Measurements from ENCODE around the gene KDM4F.

KDM4F gene

DNA sequence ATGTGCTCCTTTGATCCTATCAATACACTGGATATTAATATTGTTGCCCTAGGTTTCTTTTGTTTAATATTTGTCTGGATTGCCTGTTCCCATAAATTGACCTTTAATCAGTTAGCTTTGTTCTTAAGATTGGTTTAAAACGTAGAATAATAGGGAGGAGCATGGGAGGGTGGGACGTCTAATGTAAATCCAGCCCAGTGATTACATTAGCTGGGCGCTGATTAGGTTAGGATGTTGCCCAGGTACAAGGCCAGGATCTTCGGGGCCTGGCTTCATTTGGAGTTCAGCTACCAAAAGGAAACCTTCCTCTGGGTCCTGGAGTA, 17.5 kb downstream of the KDM4F start, which contains the start of gene SRSF8:
SRSF8 (plus strand) TSS at position 204 of the 323 bp plus-strand sequence. CDS start 308 bp downstream, outside the sequence.
- no peak for DNase-seq

DNA sequence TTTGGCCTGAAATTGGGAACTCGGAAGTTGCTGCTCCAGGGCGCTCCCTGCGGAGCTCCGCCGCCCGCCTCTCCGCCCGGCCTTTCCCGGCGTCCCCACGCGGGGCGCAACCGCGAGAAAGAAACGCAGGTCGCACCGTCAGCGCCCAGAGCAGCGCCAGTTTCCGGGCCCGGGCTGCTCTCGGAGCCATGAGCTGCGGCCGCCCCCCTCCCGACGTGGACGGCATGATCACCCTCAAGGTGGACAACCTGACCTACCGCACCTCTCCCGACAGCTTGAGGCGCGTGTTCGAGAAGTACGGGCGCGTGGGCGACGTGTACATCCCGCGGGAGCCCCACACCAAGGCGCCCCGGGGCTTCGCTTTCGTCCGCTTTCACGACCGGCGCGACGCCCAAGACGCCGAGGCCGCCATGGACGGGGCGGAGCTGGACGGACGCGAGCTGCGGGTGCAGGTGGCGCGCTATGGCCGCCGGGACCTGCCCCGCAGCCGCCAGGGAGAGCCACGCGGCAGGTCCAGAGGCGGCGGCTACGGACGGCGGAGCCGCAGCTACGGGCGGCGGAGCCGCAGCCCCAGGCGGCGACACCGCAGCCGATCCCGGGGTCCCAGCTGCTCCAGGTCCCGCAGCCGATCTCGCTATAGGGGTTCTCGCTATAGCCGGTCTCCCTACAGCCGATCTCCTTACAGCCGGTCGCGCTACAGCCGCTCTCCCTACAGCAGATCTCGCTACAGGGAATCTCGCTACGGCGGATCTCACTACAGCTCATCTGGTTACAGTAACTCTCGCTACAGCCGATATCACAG, 18.0 kb downstream of the KDM4F start:
- no peak for DNase-seq

DNA sequence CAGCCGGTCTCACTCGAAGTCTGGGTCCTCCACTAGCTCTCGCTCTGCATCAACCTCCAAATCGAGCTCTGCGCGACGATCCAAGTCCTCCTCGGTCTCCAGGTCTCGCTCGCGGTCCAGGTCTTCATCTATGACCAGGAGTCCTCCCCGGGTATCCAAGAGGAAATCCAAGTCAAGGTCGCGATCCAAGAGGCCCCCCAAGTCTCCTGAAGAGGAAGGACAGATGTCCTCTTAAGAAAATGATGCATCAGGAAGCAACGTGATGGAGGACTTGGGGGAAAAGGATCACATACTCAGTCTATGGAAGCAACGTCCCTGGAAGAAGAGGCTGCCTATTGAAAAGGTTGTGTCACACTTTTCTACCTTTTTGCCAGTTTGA, 18.6 kb downstream of the KDM4F start:
- DNase-seq, result no peak

DNA sequence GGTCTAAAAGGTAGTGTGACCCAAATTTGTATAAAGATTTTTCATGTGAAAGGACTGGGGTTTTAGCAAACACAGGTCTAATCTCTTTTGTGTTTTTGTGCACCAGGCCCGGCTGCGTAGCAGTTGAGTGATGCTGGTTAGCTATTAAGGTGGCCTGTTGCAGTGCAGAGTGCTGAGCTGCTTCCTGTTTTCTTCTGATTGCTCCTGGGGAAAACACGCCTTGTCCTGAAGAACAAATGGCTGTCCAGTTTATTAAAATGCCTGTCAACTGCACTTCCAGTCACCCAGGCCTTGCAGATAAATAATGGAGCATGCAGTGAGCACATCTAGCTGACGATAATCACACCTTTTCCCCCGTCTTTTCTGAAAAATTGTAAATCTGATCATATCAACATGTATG, 19.3 kb downstream of the KDM4F start:
- no peak for DNase-seq

DNA sequence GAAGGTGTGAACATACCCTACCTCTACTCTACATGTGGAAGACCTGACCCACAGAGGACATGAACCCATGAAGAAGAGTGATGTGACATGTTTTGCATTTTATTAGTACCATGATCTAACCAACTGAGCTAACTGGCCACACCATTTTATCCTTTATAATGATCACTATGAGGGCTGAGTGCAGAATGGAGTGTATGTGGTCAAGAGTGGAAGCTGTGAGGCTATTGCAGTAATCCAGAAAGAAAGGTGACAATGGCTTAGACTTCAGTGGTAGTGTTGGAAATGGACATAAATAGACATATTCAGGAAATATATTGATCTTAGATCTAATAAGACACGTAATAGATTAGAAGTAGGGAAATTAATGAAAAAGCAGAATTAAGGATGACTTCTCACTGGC, 21.2 kb downstream of the KDM4F start:
- no peak for DNase-seq

DNA sequence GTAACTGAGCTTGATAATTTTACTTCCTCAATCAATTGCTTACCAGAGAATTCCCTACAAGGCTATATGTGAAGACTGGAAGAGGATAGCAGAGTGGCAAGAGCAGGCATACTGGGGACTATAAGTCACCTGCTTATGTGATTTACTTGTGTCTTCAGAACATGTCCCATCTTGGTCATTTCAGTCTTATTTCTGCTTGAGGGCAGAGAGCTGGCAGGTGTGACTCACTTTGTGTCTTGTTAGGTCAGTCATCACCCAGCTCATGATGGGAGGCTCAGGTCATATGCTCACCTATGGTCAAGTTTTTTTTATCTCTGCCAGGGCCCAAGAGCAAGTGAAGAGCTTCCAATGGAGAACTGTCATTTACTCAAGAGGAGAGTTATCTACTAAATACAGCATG, 23.7 kb downstream of the KDM4F start:
- no peak for DNase-seq

DNA sequence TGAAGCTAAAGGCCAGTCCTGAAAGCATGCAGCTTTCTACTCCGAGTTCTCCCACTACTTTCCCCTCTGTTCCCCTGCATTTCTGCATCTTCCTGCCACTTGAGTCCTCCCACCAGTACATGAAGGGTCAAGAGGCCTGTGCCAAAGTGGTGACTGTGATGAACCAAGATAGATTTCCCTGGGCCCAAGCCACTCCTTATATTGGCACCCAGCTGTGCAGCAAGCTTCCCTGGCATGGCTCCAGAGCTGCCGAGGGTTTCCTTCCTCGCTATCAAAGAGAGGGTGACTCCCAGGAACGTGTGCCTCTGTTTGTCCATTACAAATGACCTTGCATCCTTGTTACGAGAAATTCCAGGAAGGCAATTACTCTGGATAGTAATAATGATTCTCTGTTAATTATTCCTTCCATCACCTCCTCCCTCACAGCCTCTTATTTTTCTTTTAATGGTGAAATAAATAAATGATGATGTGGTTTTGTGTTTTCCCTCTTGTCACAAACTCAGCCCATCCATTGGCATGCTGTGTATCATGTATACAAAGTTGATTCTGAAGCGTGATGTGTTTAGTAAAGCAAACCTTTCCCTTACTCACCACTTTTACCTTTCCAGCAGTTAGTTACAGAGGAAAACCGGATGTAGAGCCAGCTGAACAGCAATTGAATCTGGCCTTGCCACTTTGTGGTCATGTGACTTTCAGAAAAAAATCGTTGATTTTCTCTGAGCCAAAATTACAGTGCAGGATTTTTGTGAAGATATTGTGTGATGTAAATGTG, 25.8 kb downstream of the KDM4F start:
- DNase-seq, result no peak

DNA sequence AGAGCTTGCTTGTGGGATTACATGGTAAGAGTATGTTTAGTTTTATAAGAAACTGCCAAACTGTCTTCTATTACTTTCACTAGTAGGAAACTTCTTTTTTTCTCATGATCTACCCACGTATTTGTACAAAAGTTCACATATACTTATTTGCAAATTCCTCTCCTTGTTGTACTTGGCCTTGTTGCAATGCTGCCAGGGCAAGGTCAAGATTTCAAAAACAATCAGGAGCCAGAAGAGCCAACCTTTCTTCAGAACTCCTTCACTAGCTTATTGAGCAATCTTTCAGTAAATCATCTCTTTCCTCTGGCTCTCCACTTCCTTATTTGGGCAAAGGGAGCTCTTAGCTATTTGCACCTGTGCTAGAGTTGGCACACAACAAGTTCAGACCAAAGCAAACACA, 27.2 kb downstream of the KDM4F start:
- DNase-seq, result no peak

DNA sequence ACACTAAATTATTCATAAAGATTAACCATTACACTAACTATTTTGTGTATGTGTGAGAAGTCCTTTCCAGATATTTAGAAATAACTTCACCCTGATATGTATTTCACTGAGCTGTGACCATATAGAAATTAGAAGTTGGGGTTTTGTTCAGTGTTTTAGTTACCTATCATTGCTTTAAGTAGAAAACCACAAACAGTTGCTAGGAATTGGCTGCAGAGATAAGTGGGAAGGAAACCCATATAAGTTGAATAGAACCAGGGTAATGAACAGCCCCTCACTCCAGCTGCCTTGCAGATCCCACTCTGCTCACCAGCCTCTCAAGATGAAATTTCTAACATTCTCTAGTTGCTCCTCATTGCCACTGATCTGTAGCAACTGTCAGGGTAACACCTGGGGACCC, 27.8 kb downstream of the KDM4F start:
- DNase-seq, result no peak

DNA sequence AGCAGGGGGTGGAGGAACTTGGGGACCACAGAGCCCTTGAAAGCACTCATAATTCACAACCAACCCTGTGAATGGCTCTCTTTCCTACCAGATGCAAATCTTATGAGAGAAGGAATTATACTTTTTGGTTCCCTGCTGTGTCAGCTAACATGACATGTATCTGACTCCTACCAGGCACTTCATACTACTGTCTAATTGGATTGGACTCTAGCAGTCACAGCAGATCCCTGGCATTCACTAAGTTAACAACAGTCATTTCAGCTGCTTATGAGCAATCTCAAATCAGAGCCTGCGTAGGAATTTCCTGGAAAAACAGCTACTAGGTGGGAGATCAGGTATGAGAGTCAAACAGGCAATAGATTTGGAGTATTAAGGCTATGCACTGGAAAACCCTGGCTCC, 29.3 kb downstream of the KDM4F start:
- no peak for DNase-seq

DNA sequence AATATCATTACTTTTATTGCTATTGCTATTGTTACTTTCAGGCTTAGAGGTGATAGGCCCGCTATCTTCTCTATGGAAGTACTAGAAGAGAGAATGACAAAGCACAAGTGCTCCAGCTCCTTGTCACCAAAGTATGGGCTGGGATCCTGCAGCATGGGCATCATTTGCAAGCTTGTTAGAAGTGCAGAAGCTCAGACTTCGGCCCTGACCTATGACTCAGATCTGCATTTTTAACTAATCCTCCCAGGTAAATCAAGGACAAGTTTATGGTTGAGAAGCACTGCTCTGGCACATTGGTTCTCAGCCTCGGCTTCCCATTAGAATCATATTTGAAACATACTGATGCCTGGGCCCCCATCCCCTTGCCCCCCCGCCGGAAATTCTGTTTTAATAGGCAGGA, 31.8 kb downstream of the KDM4F start:
- no peak for DNase-seq

DNA sequence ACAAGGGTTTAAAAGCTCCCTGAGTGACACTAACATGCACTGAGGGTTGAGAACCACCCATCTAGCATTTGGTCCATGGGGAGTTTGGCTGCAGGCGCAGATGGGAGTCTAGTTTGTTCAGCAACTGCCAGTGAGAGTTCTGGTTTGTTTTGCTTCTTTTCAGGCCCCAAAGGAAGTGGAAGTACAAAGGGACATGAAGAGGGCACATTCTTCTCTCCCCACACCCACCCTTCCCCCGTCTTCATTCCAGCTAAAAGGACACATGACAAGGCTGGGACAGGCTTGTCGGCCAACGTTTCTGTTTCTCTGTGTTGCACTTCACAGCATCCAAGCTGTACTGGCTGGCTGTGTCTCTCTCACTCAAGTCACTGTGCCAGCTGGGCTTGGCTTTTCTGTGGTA, 32.2 kb downstream of the KDM4F start:
- DNase-seq, result no peak

DNA sequence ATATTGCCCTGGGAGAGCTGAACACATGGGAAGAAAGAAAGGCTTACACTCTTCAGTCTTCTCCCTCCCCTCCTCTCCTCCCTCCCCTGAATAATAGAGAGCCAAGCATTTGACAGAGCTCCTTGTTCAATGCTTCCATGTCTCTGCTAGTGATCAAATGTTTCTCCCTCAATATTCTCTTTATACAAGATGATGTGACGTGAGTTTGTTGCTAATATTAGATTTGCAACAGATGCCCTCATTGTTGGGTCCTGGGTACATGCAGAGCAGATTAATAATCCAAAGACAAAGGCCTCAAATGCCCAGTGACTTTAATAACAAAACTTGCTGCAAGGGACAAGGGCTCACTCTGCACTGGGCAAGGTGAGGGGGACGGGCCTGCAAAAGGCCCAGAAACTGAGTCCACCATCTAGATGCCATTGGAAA, 33.4 kb downstream of the KDM4F start:
- DNase-seq, result no peak

DNA sequence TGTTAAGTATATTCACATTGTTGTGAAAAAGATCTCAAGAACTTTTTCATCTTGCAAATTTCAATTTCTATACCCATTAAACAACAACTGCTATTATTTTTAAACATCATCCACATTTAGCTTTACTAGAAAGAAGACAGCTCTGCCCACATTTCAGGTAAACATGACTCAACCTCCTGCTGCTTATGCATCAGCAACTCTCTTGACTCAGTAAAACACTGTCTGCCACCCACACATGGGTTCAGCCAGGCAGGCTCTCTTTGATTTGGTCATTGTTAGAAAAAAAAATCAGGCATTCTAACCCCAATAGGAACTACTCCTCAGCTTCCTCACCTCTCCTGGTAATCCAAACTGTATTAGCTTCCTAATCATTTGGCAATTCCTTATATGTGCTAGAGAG, 35.3 kb downstream of the KDM4F start:
- DNase-seq, result no peak

DNA sequence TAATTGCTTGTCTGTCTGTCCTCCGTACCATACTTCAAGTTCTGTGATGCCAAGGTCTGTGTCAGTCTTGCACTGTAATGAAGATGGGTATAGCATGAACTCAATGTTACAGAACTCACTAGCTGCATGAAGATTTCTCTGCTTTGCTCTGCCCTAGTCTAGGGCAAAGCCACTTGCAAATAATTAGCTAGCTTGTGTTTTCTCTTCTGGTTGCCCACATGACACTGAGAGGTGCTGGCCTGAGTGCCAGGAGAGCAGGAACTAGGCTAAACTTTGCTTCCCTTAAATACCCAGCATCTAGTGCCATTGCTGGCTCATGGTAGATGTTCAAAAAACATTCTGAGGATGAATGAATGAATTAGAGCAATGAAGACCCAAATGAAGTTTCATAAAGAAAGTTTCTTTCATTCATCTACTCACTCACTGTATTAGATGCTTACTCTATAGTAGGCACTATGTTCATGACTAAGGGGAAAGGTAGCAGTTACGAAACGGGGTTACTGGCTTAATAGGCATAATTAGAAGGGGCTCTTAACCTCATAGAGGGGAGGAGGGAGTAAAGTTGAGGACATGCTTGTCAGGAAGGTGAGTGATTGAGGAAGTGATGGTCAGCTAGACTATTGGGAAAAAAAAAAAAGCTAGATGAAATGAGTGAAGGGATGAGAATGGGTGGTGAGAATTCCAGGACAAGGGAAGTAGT, 36.0 kb downstream of the KDM4F start:
- no peak for DNase-seq

DNA sequence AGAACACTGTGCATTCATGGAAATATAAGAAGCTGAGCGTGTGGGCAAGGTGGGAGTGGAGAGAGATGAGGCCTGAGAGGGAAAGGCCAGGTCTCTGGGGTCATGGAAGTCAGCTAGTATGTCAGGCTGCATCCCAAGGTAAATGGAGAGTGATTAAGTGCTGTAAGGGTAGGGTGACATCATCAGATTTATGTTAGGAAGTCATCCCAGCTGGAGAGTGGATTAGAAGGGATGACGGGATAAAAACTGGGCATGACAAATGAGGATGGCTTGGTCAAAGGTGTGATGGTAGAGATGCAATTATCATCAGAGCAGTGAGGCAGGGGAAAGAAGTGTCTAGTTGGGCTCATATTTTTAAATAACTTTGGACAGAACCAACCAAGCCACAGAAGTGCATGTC, 36.9 kb downstream of the KDM4F start:
- no peak for DNase-seq

DNA sequence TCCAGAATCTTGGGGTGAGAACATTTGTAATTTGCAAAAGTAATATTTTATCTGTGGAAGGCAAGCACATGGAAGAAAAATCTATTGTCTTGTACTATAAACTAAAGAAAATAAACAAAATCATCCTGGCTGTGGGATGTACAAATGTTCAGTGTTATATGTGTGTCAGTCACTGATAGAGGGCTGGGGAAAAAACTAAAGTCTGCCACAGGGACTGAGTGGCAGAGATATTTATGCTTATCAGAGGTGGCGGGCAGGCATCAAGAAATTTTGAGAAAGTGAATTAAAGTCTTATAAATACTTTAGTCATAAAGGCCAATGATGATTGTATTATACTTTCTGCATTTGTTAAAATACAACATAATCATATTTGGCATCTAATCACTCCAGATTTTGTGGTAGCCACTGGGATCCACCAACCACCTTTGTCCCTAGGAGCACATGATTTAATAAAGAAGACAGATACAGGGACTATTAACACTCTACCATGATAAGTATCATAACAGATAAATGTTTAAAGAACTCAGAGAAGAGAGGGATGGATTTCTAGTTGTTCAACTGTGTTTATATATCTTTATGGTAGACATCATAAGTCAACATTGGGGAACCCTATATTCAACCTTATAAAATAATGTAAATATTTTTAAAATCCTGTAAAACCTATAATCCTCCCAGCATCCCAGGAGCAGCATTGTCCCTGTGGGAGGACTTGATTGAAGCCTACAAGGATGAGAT, 37.8 kb downstream of the KDM4F start:
- no peak for DNase-seq

DNA sequence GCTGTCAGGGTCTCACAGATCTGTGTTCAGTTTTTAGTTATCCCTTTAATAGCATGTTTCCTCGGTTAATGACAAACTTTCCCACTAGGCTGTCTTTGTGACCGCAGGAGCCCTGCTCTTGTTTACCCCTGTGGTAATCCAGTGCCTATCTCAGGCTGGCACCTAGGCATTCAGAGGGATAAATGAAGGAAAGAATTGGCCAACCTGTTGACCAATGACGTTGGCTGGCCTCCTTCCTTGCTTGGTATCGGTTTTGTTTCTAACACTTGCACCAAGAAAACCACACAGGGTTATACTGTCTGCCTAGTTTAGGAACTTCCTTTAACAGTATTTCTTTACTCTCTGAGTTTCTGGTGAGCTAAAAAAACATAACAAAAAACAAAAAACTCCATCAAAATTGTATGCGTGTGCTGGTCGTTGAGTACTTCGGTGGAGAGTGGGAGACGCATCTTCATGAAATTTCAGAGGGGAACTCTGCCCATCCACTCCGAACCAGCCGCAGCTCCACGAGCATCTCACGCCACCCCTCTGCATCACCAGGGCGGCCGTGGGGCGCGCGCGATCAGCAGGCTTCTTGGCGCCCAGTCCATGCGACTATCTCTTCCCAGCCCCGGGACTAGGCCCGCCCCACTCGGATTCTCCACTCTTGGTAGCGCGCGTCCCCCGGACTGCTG, 39.9 kb downstream of the KDM4F start:
- no peak for DNase-seq

DNA sequence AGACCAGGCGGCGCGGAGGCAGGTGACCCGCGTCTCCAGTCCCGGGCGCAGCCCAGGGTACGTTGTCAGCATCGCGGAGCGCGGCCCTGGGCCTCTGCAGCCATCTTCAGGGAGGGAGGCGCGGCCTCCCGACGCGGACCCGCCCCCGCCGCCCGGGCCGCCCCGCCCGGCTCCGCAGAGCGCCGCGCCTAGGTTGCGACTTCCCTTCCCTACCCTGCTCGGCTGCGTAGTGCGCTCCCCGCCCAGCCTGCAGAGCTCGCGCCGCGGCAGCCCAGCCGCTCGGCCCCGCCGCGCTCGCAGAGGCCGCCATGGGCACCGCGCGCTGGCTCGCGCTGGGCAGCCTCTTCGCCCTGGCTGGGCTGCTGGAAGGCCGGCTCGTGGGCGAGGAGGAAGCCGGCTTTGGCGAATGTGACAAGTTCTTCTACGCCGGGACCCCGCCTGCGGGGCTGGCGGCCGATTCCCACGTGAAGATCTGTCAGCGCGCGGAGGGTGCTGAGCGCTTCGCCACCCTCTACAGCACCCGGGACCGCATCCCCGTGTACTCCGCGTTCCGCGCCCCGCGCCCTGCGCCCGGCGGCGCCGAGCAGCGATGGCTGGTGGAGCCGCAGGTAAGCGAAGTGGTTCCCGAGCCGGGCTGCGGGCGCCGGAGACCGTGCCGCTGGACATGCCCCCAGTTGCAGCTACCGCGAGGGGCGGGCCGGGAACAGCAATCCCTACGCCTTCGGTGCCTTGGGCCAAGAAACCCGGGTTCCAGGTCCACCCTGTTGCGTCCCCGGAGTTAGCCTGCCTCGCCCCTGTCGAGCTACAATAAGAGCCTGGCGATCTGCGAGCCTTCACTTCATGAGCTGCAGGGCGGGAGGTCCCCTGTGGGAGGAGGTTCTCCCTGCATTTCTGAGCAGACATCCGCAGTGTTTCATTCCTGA, 40.7 kb downstream of the KDM4F start, which contains the start of gene ENDOD1:
ENDOD1 (plus strand) TSS at position 227 of the 923 bp plus-strand sequence; CDS start at position 309, 82 bp downstream.
- no peak for DNase-seq

DNA sequence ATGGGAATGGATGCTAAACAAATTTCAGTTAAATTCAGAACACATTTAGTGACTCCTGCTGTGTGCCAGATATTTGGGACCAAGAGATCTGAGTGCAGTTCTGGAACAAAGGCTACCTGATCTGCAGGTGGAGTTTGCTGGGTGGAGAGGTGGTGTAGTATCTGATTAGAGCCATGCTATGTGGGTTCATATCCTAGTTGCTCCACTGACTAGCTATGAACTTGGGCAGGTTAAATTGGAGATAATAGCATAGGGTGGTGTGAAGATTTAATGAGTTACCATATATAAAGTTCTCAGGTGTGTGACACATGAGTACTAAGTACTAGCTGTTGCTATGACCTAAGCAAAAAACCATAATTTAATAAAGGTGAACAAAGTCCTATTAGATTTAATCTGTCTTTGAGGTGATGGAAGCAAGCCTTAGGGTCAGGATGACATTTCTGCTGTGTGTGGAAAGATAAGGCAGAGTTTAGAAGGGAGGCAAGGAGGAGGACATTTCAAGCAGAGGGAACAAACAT, 42.5 kb downstream of the KDM4F start:
- no peak for DNase-seq

Measured in GF-D8 (cell line).